Measurements from ENCODE around the gene FGD4.
"Not testable (repeated sequence)": the region's sequence is repeated elsewhere in the genome, so short reads cannot be mapped to it uniquely, and the experiment has no call there.

- not testable (repeated sequence) for TF ChIP-seq CTCF, POLR2A (IDR thresholded peaks at IDR 0.05)
Measured at GRCh38 chr12:32533506-32533905, 134.1 kb downstream of the FGD4 start.

Data from prostate gland (tissue), 2 donors.